NCI-H82 (cell line): ENCODE data around the gene PRR18.
A peak's percentile ranks its signal among the peaks of the same experiment; 100 is the strongest.

ENCODE experiments used
- DNase-seq: peaks from one replicate; lab custom pipeline; 2025; lab: John Stamatoyannopoulos, UW

The PRR18 gene

DNA sequence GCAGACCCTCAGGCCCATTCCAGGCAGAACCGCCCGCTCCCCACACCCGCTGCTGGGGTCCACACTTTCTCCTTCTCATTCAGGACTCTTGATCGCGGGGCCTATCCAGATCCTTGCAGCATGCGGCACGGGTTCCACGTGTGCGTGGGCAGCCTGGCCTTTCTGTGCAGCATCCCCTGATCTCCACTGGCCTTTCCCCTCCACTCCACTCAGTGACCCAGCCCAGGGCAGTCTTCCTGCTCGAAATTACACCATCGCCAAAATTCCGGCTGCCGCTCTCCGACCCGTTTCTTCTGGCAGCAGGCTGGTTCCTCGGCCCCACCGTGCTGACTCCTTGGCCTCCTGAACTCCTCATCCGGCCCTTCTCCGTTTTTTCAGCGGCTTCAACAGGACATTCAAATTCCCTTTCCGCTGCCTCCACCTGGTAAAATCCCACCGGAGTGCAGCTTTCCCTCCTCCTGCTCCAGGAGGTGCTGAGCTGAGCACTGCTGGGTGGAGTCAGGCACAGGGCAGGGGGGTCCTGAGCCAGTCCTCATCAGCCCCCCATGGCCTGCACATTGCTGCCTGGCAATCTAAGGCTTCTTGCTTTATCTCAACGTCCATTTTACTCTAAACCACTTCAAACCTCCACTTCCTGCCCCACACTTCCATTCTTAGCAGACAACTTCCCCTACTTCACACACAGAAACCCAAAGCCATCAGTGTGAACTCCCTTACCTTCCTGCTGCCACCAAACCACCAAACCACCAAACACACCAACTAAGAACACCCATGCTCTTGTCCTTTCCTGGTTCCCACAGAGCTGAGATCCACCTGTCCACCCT, 25.2 kb upstream of the PRR18 start:
- DNase-seq, result no peak

- no peak for DNase-seq
These were observed 23.6 kb upstream of the PRR18 start for GRCh38 chr6:166331503-166332415.

DNA sequence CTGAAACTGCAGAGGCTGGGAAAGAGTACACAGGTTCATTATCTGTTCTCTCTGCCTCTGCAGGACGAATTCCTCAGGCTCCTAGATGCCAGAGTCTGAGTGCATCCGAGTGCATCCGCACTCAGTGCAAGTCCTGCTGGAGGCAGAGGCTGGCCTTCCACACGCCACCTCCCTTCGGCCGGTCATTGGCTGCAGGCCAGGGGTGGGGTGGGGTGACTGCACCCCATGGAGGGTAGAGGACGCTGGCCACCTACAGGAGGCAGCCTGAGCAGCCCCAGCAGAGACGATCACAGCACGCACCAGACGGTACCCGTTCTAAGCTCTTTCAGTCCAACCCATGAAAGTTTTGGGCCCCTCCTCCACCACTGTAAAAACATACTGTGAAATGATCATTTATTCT, 22.4 kb upstream of the PRR18 start:
- DNase-seq, result peak; percentile 55

- DNase-seq, result no peak
These were observed 17.3 kb upstream of the PRR18 start for GRCh38 chr6:166325383-166326042.

- no peak for DNase-seq
These were observed 15.2 kb upstream of the PRR18 start for GRCh38 chr6:166323395-166323794.

DNA sequence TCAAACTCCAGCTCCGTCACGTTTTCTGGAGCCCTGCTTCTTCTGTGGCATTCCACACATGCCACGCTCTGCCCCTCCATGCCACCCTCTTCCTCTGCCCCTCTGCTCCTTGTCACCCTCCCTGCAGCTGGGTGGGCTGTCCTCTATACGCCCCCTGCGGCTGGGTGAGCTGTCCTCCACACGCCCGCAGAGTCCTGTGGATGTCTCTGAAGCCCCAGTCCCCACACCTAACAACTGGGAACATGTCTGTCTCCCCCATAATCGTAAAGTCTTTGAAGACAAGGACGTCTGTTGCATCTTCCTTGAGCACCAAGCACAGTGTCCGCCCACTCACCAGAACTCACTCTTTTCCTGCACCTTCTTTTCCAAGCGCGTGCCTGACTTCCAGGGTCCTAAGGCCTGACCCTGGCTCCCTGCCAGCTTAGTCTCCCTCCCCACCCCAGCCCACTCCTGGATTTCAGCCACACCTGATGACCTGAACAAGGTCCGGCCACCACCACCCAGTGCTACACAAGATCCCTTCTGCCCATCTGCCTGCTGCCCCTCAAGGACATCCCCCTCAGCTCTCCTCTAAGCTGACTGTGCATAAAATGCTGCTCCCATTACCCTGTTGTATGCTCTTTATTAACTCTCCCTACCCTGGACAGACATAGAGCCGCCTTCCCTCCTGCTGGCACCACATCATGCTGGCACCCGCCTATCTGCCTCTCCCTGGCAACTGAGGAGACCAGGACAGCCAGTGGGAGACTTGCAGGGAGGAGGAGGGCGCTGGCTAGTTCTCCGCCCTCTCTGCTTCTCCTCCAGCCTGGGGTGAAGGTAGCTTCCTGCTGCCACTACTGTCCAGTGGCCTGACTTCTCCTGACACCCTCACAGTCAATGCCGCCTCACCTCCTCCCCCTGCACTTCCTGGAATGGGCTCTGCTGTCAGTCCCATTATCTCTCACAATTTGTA, 10.7 kb upstream of the PRR18 start:
- DNase-seq, result no peak

GRCh38 chr6:166318227-166318626, 10.0 kb upstream of the PRR18 start:
- no peak for DNase-seq

DNA sequence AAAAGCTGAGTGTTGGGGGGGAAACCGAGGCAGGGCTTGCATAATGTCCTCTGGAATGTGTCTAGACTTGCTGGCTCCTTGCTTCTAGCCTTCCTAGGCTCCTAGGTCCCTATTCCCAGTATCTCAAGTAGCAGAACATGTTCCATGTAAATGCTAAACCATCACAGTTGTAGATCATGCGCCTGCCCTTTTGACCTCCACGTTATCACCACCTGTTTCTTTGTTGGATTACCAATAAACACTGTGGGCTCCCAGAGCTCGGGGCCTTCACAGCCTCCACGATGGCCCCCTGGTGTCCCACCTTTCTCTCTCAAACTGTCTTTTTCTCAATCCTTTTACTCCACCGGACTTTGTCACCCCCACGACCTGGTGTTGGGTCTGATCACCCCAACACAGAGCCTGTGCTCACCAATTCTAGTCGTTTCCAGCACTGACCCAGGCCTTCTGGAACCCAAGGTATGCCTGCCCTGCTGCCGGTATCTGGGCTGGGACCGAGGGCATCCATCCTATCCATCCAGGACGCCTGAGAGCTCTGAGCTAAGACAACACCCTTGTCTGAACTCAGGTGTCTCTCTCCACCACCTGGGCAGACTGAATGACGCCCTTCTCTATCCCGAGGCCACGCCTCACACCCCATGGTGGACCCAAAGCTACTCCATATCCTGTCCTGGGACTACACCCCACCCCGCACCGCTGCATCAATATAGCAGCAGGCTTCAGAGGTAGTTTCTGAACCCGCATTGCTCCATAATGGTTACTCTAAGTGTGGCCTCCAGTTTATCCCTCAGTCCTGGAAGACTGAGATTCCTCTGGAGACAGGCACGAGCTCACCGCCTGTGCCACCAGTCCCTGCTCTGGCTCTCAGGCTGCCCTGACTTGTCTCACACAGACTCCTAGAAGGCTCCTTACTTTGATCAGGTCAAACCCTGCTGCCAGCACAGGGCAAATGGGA, 9.3 kb upstream of the PRR18 start:
- peak; percentile 15 for DNase-seq

DNA sequence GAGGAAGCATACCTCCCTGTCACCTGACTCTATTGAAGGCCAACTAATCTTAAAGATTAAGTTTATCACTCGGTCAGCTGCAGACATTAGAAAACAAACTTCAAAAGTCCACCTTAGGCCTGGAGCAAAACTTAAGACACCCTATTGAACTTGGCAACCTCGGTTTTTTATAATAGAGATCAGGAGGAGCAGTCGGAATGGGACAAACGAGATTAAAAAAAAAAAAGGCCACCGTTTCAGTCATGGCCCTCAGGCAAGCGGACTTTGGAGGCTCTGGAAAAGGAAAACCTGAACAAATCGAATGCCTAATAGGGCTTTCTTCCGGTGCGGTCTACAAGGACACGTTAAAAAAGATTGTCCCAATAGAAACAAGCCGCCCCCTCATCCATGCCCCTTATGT, 7.2 kb upstream of the PRR18 start:
- DNase-seq, result no peak

DNA sequence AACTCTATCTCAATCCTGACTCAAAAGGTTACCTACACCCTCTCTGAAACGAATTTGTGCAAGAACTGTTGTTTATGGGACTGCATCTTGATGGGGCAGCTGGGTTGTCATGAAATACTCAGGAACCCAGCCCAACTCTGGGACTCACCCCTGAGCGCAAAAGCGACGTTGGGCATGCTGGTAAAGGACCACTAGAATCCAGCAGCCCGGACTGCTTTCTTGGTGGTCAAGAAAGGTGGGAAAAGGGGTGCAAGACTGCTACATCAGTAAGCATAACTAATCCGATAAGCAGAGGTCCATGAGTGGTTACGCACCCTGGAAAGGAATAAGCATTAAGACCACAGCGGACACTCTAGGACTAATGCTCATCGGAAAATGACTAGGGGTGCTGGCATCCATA, 6.3 kb upstream of the PRR18 start:
- no peak for DNase-seq

GRCh38 chr6:166313255-166314070, 5.3 kb upstream of the PRR18 start:
- DNase-seq, result peak; percentile 74

DNA sequence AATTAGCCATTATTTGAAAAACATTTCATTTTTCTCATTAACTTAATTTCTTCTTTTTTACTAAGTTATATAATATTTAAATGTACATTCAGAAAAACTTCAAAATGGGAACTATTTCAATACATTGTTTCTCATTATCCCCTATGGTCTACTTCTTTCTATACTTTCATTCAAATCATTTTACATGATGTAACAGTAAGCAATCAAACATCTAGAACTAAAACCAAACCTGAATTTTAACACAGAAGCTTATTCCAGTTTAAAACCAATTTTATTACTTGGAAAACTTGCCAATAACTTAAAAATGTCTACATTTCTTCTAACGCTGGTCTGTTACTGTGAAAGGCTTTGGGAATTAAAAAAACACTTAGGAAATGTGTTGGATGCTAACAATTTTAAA, 4.6 kb upstream of the PRR18 start:
- no peak for DNase-seq

DNA sequence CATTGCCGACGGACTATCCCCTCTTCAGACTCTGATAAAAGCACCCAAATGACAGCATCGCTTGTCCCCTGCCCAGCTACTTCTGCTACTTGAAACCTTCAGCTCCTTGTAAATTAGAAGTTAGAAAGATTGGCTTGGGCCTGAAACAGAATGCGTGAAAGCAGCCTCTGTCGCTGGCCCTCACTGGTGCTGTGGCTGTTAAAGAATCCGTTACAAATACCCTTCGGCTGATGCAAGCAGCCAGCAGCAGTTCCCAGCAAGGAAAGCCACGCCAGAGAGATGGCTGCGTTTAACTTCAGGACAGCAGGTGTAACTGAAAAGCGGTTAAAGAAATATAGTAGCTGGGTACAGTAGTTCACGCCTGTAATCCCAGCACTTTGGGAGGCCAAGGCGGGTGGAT, 2.4 kb upstream of the PRR18 start:
- no peak for DNase-seq

DNA sequence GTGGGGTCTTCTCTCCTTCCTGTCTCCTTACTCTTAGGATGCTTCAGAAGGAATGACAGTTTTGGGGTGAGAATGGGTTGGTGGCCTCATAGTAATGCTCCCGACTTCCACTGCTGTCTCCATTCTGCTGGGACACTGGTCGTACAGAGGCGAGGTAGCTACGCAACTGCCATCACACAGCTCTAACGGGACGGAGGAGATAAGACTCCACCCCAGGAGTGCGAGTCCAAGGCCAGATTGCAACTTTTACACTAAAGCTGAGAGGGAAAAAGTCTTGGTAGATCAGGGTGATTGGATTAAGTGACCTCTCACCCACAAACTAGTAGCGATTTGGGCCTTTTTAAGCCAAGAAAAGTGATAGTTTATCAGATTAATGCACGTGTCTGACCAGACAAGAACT, 1.8 kb upstream of the PRR18 start:
- no peak for DNase-seq

DNA sequence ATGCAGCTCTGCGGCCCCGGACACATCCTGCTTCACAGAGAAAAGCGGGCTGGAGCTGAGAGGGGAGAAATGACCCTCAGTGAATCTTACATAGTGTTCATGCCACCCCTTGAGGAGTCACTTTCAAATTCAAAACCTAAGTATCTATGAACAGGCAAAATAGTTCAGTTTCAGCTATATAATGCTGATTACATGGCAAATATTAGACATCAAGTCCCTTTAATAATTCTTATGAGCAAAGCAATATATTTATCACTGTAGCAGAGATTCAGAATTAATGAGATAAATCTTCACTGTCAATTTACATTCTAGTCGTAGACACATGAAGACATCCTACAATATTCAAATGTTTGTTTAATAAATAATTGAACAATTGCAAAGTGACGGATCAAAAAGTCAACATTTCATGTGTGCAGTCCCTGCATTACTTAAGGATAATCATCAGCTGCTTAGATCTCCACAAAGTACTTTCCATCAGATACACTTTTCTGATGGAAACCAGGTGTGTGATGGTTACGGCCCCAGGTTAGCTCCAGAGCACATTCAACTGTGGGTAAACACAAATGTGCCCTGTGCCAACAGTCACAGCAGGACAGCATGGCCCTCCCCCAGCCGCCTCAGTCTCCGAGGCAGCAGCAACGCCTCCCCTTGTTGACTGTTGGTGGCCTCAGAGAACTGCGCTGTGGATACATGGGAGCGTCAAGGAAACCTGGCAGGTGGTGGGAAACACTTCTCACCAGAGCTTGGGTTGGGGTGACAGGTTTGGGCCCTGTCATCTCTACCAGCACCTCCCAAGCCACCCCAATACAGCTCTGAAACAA, 787 bp upstream of the PRR18 start:
- no peak for DNase-seq

DNA sequence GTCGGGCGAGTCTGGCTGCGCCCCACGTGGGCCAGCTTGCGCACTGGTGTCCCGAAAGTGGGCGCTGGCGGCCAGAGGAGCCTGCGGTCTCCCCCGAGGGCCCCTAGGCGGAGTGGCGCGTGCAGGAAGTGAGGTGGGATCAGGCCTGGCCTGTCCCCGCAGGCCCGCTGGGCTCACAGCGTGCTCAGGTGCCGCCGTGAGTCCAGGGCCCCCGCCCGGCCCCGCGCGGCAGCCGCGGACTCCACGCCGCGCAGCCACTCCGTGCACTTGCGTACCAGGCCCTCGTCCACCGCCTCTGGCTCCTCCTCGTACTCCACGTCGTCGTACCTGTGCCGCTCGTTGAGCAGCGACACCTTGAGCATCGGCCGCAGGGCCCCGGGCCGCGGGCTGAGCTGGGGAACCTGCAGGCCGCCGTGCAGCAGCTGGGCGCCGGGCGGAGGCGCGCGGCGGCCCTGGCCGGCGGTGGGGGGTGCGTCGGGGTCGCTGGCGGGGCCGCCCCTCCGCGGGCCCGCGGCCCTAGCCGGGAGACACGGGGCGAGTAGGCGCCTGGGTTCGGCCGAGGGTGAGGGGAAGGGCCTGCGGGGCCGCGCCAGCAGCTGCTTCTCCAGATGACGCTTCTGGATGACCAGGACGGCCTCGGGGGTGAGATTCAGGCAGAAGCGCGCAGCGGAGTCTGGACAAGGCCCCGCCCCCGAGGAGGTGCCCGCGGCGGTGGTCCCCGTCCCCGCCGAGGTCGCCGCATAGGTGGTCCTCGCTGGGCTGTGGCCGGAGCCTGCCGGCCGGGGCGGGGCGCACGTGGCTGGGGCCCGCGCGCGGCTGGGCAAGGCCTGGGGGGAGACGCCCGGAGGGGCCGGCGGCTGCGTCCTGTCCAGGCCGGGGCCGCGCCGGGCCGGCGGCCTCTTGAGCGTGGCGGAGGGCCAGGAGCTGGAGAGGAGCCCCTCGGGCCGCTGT, 835 bp downstream of the PRR18 start:
- DNase-seq, result peak; percentile 31

DNA sequence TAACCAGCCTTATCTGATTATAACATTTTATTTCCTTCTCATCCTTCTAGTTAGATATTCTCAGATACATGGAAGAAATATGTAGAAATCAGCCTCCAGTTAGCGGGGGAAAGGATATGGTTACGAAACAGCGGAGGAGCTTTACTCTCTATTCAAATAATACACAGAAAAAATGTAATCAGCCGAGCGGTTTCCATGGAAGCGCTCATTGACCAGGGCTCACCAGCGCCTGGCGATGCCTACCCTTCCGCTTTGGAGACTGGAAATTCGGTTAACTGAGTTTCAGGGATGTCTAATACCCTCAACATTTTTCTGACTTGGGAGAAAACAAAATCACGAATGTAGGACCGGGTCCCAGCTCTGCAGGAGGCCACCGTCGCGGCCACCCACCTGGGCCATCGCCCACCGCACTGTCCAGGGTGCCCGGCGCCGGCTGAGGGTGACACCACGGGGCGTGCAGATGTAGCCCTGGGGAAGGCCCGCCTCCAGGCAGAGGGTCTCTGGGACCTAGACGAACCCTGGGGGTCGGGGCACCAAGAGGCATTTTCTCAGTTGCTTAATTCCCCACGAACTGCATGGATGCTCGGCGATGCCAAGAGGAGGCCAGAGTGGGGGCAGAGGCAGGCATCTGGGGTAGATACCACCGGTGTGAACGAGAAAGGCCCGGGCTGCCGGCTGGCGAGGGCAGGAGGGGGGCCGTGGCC, 1.7 kb downstream of the PRR18 start:
- DNase-seq, result no peak
